RCC 7860 (cell line): Measurements from ENCODE around the gene OBSCN.
A peak's percentile ranks its signal among the peaks of the same experiment; 100 is the strongest.
"Not testable (repeated sequence)": the region's sequence is repeated elsewhere in the genome, so short reads cannot be mapped to it uniquely, and the experiment has no call there.

Source experiments
- DNase-seq: peaks from one replicate; pipeline ENCODE4 v3.0.0-alpha.2; 2015; ENCODE audit warnings: low spot score
- FAIRE-seq: peaks from 2 replicates; lab custom pipeline; 2012; peaks lifted over from hg19 to GRCh38; lab: Jason Lieb, UNC

Gene OBSCN

GRCh38 chr1:228226141-228226874 is 18.5 kb downstream of the OBSCN start:
- DNase-seq (no peak), FAIRE-seq (no peak)

- DNase-seq (no peak), FAIRE-seq (no peak)
These were observed 19.3 kb downstream of the OBSCN start for GRCh38 chr1:228226956-228227791.

DNA sequence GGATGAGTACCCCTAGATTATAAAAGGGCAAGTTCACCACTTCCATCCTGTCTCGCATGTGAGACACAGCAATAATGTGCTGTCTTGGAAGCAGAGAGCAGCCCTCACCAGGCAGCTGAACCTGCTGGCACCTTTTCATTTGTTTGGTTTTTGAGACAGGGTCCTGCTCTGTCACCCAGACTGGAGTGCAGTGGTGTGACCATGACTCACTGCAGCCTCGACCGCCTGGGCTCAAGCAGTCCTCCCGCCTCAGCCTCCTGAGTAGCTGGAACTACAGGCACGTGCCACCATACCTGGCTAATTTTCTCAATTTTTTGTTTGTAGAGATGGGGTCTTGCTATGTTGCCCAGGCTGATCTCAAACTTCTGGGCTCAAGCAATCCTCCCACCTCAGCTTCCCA is 20.3 kb downstream of the OBSCN start:
- DNase-seq, FAIRE-seq: not testable (repeated sequence)

DNA sequence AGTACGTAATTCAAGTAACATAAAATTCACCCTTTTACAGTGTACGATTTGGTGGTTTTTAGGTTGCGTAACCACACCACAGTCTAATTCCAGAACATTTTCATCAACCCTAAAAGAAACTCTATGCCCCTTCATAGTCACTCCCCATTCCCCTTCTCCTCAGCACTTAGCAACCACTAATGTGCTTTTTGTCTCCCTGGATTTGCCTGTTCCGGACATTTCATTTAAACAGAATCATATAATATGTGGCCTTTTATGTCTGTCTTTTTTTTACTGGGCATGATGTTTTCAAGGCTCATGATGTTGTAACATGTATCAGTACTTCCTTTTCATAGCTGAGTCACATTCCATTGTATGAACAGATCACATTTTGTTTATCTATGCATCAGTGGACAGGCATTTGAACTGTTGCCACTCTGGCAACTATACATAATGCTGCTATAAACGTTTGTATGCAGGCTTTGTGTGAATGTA is 20.8 kb downstream of the OBSCN start:
- FAIRE-seq, result no peak

DNA sequence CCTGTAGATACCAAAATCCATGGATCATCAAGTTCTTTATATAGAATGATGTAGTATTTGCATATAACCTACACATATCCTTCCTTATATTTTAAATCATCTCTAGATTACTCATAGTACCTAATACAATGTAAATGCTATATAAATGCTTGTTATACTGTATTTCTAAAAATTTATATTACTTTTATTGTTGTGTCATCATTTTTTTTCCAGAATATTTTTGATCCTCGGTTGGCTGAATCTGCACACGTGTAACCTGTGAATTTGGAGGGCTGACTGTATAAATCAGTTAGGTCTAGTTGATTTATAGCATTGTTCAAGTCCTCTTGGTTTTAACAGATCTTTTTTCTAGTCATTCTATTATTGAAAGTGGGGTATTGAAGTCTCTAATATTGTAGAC is 23.3 kb downstream of the OBSCN start:
- no peak for FAIRE-seq

More for the DNA sequence above, 20.8 kb downstream of the OBSCN start:
- DNase-seq, result peak; percentile 45

DNA sequence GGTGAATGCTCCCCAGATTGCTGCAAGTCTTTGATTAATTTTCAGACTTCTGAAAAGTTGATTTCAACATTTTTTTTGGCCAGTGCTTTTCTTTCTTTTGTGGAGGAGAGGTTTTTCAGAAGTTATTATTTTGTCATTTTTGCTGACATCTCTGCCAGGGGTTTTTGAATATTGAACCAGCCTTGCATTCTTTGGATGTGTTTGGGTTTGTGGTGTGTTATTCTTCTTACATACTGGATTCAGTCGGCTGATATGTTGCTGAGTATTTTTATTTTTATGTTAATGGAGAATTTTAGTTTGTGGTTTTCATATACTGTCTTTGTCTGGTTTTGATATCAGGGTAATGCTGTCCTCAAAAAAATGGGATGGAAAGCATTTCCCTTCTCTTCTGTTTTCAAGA is 25.3 kb downstream of the OBSCN start:
- FAIRE-seq (no peak), DNase-seq (no peak)

More for the DNA sequence above, 23.3 kb downstream of the OBSCN start:
- no peak for DNase-seq

GRCh38 chr1:228234921-228235320 is 27.1 kb downstream of the OBSCN start:
- DNase-seq (no peak), FAIRE-seq (no peak)

DNA sequence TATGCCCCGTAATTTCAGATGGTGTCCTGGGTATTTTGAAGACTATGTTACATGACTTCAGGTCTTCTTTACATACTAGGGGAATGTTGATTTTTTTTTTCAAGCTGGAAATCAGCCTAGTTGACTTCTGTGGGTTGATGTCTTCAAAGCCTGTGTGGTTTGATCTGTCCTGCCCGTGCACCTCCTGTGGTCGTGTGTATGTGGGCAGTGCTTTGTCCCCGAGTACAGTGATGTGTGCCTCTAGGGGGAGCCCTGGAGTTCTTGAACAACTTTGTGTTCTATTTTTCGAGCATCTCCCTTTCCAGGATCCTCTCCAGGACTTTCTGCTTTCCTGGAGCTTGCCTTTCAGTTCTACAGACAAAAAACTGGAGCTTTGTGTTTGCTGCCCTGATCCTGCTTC is 28.9 kb downstream of the OBSCN start:
- peak; percentile 26 for DNase-seq
- FAIRE-seq, result no peak

- DNase-seq, result no peak
- FAIRE-seq, result no peak
These were observed 30.2 kb downstream of the OBSCN start for GRCh38 chr1:228238007-228238406.

DNA sequence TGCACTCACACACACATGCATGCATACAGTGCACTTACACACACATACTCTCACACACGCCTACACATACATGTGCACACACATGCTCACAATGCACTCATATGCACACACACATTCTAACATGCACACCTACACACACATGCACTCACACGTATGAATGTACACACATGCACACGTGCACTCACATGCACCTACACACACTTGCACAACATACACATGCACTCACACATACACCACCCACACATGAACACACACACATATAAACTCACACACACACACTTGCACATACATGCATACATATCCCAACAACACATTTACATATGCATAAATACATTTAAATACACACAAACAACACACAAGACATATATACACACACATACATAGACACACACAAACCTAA is 30.6 kb downstream of the OBSCN start:
- no peak for DNase-seq
- FAIRE-seq, result no peak

GRCh38 chr1:228240411-228241240 is 32.8 kb downstream of the OBSCN start:
- FAIRE-seq (no peak), DNase-seq (no peak)

DNA sequence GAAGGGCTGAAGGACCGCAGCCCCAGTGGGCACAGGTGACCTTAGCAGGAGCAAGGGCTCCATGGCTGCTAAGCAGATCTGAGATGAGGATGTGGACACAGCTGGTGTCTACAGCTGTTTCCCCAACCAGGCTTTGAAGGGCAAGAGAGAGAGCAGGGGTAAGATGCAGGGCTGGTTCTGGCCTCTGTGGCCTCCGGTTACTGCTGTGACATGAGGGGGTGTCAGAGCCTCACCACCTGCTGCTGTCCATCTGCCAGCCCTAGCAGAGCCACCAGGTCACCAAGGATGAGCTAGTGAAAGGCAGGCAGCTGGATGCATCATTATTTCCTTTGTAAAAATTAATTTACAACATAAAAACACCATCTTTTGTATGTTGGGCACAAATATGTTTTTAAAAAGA is 33.4 kb downstream of the OBSCN start:
- no peak for DNase-seq
- no peak for FAIRE-seq

DNA sequence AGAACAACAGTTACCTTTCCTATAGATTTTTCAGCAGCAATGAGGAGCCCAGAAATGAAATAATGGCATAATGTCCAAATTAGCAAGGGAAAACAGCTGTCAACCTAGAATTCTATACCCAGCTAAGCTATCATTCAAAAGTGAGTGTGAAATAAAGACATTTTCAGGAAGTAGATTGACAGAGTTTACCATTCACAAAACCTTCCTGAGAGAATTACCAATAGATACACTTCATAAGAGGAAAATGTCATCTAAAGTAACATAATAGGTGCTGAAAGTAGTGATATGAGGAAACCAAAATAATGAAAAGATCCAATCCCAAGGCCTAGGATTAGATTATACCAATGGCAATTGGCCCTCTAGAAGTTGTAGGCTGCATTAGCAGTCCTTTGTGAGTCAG is 34.6 kb downstream of the OBSCN start:
- no peak for FAIRE-seq
- DNase-seq, result no peak

DNA sequence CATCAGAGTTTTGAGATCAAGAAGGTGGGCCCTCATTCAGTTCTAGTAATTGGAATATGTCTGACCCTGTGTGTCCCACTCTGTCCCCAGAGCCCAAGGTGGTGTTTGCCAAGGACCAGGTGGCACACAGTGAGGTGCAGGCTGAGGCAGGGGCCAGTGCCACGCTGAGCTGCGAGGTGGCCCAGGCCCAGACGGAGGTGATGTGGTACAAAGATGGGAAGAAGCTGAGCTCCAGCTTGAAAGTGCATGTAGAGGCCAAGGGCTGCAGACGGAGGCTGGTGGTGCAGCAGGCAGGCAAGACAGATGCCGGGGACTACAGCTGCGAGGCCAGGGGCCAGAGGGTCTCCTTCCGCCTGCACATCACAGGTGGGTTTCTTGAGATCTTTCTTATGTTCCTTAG is 35.2 kb downstream of the OBSCN start:
- FAIRE-seq, result no peak
- DNase-seq, result no peak

DNA sequence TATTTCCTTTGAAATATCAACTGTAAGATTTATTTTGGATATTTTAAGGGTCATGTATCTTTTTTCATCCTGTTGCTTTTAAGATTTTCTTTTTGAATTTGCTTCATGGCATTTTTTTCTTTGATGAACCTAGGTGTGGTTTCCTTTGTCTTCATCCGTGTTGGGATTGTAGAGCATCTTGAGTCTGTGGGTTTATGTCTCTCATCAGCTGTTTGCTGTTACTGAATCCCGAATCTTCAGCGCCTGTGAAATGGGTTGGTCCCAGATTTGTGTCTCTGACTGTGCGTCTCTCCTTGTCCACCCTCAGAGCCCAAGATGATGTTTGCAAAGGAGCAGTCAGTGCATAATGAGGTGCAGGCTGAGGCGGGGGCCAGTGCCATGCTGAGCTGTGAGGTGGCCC is 36.1 kb downstream of the OBSCN start:
- not testable (repeated sequence) for FAIRE-seq, DNase-seq

GRCh38 chr1:228245111-228245510 is 37.3 kb downstream of the OBSCN start:
- DNase-seq, result no peak
- no peak for FAIRE-seq

GRCh38 chr1:228246216-228246900 is 38.5 kb downstream of the OBSCN start:
- no peak for FAIRE-seq
- DNase-seq, result no peak

- FAIRE-seq, result no peak
- no peak for DNase-seq
These were observed 41.9 kb downstream of the OBSCN start for GRCh38 chr1:228249513-228250305.

- DNase-seq, result not testable (repeated sequence)
These were observed 44.6 kb downstream of the OBSCN start for GRCh38 chr1:228252476-228252875.

More at GRCh38 chr1:228252476-228252875, 44.6 kb downstream of the OBSCN start:
- not testable (repeated sequence) for FAIRE-seq
